Astrocyte (in vitro differentiated cells and primary cell): Measurements from ENCODE around the gene C1QTNF1. TPM values are rescaled to one million over a fixed set of nuclear protein-coding genes. Genes with fewer than 3 reads are reported as not detected.

Experiments
- DNase-seq: peaks from one replicate; pipeline ENCODE4 v3.0.0-alpha.2; 2010; ENCODE audit warnings: low read depth
- FAIRE-seq: peaks from 2 replicates; lab custom pipeline; 2011; peaks lifted over from hg19 to GRCh38; lab: Jason Lieb, UNC
- H2AFZ ChIP-seq: 2 replicates; pipeline ENCODE4 v1.6.0; 2012; ENCODE audit warnings: low read depth, low read length, inconsistent platforms
- H3K27ac ChIP-seq: 2 replicates; pipeline ENCODE4 v1.5.1; 2011; ENCODE audit warnings: low read depth, low read length, inconsistent platforms
- H3K27me3 ChIP-seq: 2 replicates; pipeline ENCODE4 v1.6.0; 2011; ENCODE audit warnings: low read length, inconsistent platforms; ENCODE audit not compliant: insufficient read depth
- H3K36me3 ChIP-seq: 2 replicates; pipeline ENCODE4 v1.5.1; 2011; ENCODE audit warnings: low read length, inconsistent platforms; ENCODE audit not compliant: insufficient read depth
- H3K4me1 ChIP-seq: 2 replicates; pipeline ENCODE4 v1.5.1; 2011; ENCODE audit warnings: low read length, inconsistent platforms; ENCODE audit not compliant: insufficient read depth
- H3K4me2 ChIP-seq: 2 replicates; pipeline ENCODE4 v1.6.0; 2012; ENCODE audit warnings: low read length, inconsistent platforms
- H3K4me3 ChIP-seq: 2 replicates; pipeline ENCODE4 v1.5.1; 2011; ENCODE audit warnings: low read depth, mild to moderate bottlenecking, low read length, inconsistent platforms; ENCODE audit not compliant: insufficient read depth
- H3K79me2 ChIP-seq: 2 replicates; pipeline ENCODE4 v1.6.0; 2012; ENCODE audit warnings: mild to moderate bottlenecking, low read length, inconsistent platforms; ENCODE audit not compliant: insufficient read depth
- H3K9ac ChIP-seq: 2 replicates; pipeline ENCODE4 v1.6.0; 2012; ENCODE audit warnings: mild to moderate bottlenecking, low read length, inconsistent platforms
- H3K9me3 ChIP-seq: 2 replicates; pipeline ENCODE4 v1.5.1; 2012; ENCODE audit warnings: low read depth, mild to moderate bottlenecking, low read length, inconsistent platforms; ENCODE audit not compliant: insufficient read depth
- H4K20me1 ChIP-seq: 2 replicates; pipeline ENCODE4 v1.6.0; 2012; ENCODE audit warnings: low read length, inconsistent platforms; ENCODE audit not compliant: insufficient read depth
- H3K27ac Mint-ChIP-seq: one replicate; pipeline ENCODE4 v1.8.0; 2021; ENCODE audit warnings: mild to moderate bottlenecking, mixed read lengths; ENCODE audit not compliant: unreplicated experiment
- H3K27me3 Mint-ChIP-seq: one replicate; pipeline ENCODE4 v1.8.0; 2021; ENCODE audit warnings: low read depth, mixed read lengths; ENCODE audit not compliant: unreplicated experiment
- H3K36me3 Mint-ChIP-seq: one replicate; pipeline ENCODE4 v1.8.0; 2021; ENCODE audit warnings: low read depth, mixed read lengths; ENCODE audit not compliant: unreplicated experiment
- H3K4me1 Mint-ChIP-seq: one replicate; pipeline ENCODE4 v1.8.0; 2021; ENCODE audit warnings: low read depth, mixed read lengths; ENCODE audit not compliant: unreplicated experiment
- H3K4me3 Mint-ChIP-seq: one replicate; pipeline ENCODE4 v1.8.0; 2021; ENCODE audit warnings: mild to moderate bottlenecking, moderate library complexity, mixed read lengths; ENCODE audit not compliant: unreplicated experiment
- H3K9me3 Mint-ChIP-seq: one replicate; pipeline ENCODE4 v1.8.0; 2021; ENCODE audit warnings: mild to moderate bottlenecking, mixed read lengths; ENCODE audit not compliant: unreplicated experiment
- EZH2 ChIP-seq: IDR thresholded peaks from 2 replicates; pipeline ENCODE4 v1.6.1; 2012; ENCODE audit warnings: mild to moderate bottlenecking, low read length, inconsistent platforms; ENCODE audit not compliant: insufficient read depth
- total RNA-seq: library from RNA; stranded (reverse); gene quantifications from 2 replicates; pipeline ENCODE4 v1.2.1, GENCODE V29; 2021
- TF ChIP-seq, protein P1 (sequence below): IDR thresholded peaks from 2 replicates; pipeline ENCODE4 v1.5.1; 2011; ENCODE audit warnings: low read depth, mild to moderate bottlenecking, inconsistent platforms, low read length, moderate library complexity; ENCODE audit not compliant: insufficient read depth

Gene C1QTNF1
- total RNA-seq, 1 donor from 2014 or later: 2.2 TPM

DNA sequence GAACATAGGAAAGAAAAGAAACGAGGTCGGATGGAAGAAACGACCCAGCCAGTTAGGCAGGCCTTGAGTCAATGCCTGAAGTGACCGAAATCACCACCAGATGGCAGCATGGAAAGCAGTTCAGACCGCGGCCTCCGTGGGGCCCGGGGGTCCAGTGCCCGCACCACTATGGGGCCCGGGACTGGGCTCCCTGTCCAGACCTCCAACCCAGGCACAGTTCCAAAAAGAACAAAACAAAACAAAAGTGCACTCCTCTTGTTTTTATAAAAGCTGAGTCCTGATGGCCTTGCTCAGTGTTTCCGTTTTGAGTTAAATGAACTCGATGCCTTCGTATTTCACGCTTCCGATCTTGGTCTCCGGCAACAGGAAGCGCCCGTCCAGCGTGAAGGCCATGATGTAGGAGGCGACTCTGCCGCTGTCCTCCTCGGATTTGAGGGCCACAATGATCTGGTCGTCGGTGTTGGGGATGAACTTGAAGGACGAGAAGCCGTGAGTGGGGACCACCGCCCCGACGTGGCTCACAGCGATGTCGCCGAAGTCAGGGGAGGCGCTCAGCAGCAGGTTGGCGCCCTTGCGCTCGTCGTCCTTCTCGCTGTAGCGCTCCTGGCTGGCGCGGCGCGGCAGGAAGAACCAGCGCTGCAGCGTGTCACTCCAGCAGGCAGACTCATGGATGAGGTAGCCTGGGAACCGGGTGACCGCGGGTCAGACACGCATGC lies 30.6 kb upstream of the C1QTNF1 start:
- no peak for FAIRE-seq

DNA sequence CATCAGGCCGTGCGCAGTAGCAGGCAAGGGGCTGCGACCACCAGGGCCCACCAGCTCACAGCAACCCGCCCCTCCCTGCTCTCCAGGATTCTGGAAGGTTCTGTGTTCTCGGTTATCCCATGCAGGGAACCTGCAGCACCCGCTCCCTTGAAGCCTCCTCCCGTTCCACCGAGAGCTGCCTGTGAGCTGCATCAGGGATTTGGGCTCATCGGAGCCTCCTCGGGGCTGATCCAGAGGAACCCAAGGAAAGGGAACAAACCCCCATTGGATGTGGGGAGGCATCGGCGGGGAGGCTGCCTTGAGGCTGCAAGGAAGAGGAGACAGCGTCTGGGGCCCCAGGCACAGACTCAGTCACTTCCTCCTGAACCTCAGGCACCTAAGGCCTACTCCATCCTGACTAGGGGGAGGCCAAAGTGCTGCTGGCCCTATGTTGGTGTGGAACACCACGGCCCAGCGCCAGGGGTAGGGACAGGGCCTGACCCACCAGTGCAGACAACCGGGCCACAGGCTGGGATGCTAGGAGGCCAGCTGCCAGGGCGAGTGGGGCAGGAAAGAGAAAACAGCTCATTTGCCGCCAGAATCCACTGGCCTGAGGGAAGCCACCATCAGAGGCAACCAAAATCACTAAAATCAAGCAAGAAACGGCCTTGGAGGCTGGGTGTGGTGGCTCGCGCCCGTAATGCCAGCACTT lies 29.8 kb upstream of the C1QTNF1 start:
- Mint-ChIP-seq H3K9me3 (no peaks in the 10 kb centered on the region), H3K36me3 (peaks cover 19% of the 10 kb centered on the region), H3K4me3 (no peak overlapping the region), H3K27ac (no peak overlapping the region), H3K27me3 (no peaks in the 10 kb centered on the region), H3K4me1 (no peaks in the 10 kb centered on the region)
- Histone ChIP-seq H3K36me3 (peaks cover 12% of the 10 kb centered on the region), H3K9me3 (no peaks in the 10 kb centered on the region), H3K79me2 (peaks cover 23% of the 10 kb centered on the region), H3K4me1 (no peaks in the 10 kb centered on the region), H4K20me1 (peaks cover 72% of the 10 kb centered on the region), H3K4me3 (no peak overlapping the region), H3K27ac (no peak overlapping the region), H3K4me2 (no peak overlapping the region), H3K27me3 (no peaks in the 10 kb centered on the region), H2AFZ (no peak overlapping the region), H3K9ac (no peak overlapping the region)
- no peak for FAIRE-seq
- no peak for DNase-seq
- TF ChIP-seq, protein P1, sequence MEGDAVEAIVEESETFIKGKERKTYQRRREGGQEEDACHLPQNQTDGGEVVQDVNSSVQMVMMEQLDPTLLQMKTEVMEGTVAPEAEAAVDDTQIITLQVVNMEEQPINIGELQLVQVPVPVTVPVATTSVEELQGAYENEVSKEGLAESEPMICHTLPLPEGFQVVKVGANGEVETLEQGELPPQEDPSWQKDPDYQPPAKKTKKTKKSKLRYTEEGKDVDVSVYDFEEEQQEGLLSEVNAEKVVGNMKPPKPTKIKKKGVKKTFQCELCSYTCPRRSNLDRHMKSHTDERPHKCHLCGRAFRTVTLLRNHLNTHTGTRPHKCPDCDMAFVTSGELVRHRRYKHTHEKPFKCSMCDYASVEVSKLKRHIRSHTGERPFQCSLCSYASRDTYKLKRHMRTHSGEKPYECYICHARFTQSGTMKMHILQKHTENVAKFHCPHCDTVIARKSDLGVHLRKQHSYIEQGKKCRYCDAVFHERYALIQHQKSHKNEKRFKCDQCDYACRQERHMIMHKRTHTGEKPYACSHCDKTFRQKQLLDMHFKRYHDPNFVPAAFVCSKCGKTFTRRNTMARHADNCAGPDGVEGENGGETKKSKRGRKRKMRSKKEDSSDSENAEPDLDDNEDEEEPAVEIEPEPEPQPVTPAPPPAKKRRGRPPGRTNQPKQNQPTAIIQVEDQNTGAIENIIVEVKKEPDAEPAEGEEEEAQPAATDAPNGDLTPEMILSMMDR: no peak
- no peak for TF ChIP-seq EZH2

More for the DNA sequence above, 30.6 kb upstream of the C1QTNF1 start:
- Histone ChIP-seq H2AFZ (no peak overlapping the region), H3K36me3 (peaks cover 12% of the 10 kb centered on the region), H3K9ac (no peak overlapping the region), H3K4me2 (no peak overlapping the region), H3K9me3 (no peaks in the 10 kb centered on the region), H3K27ac (no peak overlapping the region), H3K4me1 (no peaks in the 10 kb centered on the region), H4K20me1 (peaks cover 65% of the 10 kb centered on the region), H3K27me3 (no peaks in the 10 kb centered on the region), H3K4me3 (no peak overlapping the region), H3K79me2 (peaks cover 16% of the 10 kb centered on the region)
- Mint-ChIP-seq H3K4me3 (no peak overlapping the region), H3K9me3 (no peaks in the 10 kb centered on the region), H3K27me3 (no peaks in the 10 kb centered on the region), H3K36me3 (peaks cover 19% of the 10 kb centered on the region), H3K4me1 (no peaks in the 10 kb centered on the region), H3K27ac (no peak overlapping the region)
- TF ChIP-seq, protein P1: peak; percentile 73
- TF ChIP-seq EZH2: no peak
- peak; percentile 8 for DNase-seq
